DMS153 treated with DMSO at 0.1 percent for 48 hours (cell line): ENCODE data around the gene OR2V1.
"Not testable (repeated sequence)": the region's sequence is repeated elsewhere in the genome, so short reads cannot be mapped to it uniquely, and the experiment has no call there.

Experiments used
- DNase-seq: peaks from one replicate; lab custom pipeline; 2025; ENCODE audit not compliant: unreplicated experiment; lab: John Stamatoyannopoulos, UW

OR2V1 gene, protein sequence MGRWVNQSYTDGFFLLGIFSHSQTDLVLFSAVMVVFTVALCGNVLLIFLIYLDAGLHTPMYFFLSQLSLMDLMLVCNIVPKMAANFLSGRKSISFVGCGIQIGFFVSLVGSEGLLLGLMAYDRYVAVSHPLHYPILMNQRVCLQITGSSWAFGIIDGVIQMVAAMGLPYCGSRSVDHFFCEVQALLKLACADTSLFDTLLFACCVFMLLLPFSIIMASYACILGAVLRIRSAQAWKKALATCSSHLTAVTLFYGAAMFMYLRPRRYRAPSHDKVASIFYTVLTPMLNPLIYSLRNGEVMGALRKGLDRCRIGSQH

DNA sequence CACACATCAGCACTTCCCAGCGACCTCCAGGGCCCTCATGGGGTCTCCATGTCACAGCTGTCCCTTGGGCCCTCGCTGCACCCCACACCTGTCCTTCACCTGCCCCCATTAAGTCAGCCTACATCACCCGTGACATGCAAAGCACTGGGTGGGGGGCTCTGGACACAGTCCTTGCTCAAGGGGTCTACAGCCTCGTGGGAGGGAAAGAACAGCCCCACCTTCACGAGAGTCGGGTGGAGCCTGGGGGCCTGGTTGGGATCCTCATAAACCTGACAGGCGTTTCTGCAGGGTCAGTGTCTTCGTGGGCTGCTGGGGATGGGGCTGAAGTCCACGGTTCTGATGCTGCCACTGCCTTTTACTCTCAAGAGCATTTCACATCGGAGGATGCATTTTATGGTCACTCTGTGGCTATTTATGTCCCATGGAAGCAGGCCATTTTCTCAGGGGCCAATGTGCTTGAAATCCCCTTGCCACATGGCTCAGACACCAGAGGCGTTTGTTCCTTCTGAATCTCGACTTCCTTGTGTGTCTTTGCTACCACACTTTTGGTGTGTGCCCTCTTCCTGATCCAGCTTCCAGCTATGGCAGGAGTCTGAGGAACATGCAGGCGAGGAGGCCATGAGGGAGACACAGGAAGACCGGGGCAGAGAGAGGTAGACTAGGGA lies at the start of gene OR2V1:
TSS of gene OR2V1 (minus strand) at position 338 of the 665 bp plus-strand sequence. CDS start 5,865 bp downstream, outside the sequence.
- DNase-seq: no peak

DNA sequence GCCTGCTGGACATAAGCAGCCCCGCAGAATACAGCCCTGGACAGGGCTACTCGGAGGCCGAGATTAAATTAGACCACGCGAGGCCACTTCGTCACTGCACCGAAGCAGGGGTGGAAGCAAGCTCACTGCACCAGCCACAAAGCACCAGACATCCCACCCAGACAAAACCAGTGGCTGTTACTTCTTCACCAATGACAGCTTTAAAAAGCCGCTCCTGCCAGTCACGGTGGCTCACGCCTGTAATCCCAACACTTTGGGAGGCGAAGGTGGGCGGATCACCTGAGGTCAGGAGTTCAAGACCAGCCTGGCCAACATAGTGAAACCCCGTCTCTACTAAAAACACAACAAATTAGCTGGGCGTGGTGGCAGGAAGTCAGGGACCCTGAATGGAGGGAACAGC lies 46.6 kb upstream of the OR2V1 start:
- not testable (repeated sequence) for DNase-seq

DNA sequence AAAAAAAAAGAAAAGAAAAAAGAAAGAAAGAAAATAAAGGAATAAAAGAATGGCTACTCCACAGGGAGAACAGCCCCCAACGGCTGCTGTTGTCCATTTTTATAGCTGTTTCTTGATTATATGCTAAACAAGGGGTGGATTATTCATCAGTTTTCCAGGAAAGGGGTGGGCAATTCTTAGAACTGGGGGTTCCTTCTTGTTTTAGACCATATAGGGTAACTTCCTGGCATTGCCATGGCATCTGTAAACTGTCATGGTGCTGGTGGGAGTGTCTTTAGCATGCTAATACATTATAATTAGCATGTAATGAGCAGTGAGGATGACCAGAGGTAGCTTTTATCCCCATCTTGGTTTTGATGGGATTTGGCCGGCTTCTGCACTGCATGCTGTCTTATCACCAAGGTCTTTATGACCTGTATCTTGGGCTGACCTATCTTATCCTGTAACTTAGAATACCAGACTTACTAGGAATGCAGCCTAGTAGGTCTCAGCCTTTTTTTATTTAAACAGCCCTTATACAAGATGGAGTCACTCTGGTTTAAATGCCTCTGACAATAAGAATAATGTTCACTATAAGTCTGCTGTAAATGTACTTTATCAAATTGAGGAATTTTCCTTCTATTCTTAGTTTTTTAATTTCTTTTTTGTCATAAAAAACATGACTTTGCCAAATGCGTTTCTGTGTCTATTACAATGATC lies 45.4 kb upstream of the OR2V1 start:
- no peak for DNase-seq

DNA sequence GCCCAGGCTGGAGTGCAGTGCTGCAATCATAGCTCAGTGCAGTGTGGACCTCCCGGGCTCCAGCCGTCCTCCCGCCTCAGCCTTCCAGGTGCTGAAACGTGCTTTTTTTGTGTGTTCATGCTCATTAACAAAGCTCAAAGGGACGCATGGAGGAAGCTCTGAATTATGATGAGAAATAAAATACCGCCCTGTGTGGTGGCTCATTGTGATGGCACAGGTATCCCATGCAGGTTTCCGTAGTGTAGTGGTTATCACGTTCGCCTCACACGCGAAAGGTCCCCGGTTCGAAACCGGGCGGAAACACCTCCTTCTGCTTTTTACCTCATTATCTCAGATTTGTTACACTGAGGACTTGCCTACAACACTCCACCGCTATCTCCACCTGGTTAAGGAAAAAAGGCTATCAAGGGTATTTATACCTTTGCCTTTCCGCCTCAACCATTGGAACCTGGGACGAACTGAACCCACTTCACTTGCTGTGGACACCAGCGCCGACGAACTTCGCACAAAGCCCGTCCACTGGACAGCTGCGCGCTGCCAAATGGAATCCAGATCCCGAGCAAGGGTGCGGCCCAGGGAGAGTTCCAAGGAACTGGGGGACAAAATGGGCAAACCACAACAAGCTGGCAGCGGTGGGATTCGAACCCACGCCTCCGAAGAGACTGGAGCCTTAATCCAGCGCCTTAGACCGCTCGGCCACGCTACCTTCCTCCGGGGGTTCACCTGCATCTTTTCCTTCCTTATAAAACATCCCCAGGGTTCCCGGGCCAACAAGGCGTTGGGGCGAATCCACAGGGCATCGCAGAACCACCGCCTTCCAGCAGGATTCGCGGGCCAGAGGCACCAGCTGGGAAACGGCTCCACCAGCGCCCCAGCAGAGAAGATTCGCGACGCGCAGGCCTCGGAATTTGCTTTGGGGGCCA lies 42.7 kb upstream of the OR2V1 start:
- no peak for DNase-seq

DNA sequence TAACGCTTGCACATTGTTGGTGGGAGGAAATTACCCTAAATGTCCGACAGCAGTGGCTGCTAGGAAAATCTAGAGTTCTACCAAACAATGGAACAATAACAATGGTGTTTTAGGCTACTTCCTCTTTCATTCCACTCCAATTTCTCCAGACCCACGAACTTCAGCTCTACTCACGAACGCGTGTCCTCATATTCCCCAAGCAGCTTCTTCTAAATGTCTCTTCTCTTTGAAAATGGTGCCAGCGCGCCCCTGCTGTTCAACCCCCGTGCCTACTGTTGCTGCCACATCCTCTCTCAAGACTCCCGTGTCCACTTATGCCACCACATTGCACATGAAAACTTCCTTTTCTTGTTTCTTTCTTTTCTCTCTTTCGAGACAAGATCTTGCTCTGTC lies 42.1 kb upstream of the OR2V1 start:
- DNase-seq: no peak

DNA sequence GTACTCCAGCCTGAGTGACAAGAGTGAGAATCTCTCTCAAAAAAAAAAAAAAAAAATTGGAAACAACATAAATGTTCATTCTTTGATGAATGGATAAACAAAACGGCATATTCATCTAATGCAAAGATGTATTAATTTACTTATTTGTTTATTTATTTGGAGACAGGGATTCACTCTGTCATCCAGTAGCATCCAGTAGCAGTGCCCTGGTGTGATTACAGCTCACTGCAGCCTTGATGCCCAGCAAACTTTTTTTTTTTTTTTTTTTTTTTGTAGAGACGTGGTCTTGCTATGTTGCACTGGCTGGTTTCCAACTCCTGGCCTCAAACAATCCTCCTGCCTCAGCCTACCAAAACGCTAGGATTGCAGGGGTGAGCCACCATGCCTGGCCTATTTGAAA lies 40.8 kb upstream of the OR2V1 start:
- no peak for DNase-seq

DNA sequence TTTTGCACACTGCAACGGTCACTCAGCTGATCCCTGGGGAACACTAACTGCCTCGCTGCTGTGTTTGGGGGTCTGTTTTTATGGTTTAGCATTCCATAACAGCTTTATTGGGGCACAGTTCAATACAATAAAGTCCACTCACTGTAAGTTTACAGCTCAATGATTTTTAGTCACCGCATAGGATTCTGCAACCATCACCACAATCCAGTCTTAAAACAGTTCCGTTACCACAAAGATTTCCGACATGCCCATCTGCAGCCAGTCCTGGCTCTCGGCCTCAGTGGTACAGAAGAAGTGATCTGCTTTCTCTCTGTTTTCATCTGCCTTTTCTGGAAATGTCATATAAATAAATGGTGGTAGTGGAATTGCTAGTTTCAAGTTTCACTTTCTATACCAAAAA lies 40.0 kb upstream of the OR2V1 start:
- no peak for DNase-seq

DNA sequence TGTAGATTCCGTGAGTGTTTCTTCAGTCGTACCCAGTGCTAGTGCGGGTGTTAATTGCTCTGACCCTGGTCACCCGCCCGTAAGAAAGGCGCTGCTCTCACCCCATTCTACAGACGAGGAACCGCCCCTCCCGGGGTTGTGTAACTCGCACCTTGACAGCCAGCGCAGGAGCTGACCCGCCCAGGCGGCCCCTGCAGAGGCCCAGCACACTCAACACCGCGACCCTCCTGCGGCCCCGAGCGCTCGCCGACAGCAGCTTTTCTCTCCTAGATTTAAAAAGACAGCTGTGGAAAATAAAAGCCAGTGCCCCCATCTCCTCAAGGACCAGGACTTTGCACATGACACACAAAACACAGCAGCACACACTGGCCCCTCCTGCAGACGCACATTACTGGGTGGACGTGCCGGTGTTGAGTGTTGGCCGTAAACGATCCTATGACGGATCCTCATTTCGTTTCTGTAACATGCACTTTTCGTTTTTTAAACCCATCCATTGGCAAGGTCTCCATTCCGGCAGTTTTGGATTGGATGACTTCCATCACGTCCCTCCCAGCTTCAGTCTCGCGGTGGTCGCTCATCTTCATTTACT lies 39.4 kb upstream of the OR2V1 start:
- DNase-seq: no peak

DNA sequence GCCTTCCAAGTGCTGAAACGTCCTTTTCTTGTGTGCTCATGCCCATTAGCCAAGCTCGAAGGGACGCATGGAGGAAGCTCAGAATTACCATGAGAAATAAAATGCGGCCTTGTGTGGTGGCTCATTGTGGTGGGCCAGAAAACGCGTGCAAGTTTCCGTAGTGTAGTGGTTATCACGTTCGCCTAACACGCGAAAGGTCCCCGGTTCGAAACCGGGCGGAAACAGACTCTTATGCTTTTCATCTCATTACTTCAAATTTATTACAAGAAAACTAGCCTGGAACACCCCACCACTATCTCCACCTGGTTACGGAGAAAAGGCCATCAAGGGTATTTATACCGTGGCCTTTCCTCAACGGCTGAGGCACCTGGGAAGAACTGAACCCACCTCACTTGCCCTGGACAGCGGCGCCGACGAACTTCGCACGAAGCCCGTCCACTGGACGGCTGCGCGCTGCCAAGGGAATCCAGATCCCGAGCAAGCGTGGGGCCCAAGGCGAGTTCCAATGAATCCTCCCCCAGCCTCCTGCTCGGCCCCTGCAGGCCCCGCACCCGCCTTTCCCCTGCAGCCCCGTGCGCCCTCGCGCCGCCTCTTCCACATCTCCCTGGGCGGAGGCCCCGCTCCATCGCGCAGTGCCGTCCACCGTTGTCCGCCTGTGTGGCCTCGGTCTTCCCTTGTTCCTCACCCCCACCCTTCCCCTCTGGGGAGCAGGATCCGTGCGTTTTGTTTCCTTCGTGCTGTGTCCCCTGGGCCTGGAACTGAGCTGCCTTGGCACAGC lies 38.7 kb upstream of the OR2V1 start:
- not testable (repeated sequence) for DNase-seq

DNA sequence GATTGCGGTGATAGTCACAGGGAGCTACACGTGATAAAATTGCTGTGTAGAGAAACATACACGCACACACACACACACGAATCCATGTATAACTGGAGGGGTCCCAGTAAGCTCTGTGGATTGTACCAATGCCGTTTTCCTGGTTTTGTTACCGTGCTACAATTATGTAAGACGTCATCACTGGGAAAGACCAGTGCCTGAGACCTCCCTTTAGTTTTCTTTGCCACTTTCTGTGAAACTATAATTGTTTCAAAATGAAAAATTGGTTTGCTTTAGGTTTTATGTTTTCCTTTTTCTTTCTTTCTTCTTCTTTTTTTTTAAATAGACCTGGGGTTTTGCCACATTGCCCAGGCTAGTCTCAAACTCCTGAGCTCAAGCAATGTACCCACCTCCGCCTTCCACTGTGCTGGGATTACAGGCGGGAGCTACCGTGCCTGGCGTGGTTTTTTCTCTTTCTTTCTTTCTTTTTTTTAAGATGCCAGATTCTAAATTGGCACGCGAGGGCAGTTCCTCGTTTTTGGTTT lies 37.7 kb upstream of the OR2V1 start:
- DNase-seq: no peak

DNA sequence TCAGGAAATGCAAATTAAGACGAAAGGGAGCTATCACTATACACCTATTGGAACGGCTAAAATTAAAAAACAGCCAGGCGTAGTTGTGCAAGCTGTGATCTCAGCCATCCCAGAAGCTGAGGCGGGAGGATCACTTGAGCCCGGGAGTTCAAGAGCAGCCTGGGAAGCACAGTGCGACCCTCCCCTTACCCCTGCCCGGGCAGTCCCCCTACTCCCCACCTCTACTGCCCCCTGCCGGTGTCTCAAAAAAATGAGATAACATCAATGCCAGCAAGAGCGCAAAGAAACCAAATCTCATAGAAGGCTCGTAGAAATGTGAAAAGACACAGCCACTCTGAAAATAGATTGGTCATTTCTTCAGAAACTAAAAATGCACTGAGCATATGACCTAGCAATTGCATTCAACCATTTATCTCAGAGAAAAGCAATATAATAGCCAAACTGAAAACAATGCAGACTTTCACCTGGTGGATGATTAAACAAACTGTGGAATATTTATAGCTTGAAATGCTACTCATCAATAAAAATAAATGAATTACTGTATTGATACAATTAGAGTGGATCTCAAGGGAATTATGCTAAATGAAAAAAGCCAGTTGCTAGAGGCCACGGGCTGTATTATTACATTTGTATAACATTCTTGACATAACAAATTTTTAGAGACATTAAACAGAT lies 37.0 kb upstream of the OR2V1 start:
- DNase-seq: no peak

DNA sequence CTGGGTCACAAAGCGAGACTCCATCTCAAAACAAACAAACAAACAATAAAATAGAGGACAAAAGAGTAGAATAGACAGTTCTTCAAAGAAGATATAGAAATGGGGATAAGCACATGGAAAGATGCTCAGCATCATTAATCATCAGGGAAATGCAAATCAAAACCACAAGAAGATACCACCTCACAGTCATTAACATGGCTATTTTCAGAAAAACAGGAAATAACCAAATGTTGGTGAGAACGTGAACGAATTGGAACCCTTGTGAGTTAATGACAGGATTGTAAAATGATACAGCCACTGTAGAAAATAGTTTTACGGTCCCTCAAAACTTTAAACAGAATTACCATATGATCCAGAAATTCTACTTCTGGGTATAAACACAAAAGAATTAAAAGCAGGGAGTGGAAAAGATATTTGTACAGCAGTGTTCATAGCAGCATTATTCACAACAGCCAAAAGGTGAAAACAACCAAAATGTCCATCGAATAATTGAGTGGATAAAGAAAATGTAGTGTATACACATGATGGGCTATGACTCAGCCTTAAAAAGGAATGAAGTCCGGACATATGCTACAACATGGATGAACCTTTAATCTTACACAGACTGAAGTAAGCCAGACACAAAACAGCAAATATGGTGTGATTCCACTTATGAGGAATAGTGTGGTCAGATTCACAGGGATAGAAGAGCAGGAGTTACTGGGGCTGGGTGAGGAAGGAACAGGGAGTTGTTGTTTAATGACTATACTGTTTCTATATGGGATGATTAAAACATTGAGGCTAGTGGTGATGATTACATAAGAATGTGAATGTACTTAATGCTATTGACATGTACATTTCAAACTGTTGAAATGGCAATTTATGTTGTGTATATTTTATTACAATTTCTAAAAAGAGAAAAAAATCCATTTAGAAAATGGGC lies 36.1 kb upstream of the OR2V1 start:
- no peak for DNase-seq

DNA sequence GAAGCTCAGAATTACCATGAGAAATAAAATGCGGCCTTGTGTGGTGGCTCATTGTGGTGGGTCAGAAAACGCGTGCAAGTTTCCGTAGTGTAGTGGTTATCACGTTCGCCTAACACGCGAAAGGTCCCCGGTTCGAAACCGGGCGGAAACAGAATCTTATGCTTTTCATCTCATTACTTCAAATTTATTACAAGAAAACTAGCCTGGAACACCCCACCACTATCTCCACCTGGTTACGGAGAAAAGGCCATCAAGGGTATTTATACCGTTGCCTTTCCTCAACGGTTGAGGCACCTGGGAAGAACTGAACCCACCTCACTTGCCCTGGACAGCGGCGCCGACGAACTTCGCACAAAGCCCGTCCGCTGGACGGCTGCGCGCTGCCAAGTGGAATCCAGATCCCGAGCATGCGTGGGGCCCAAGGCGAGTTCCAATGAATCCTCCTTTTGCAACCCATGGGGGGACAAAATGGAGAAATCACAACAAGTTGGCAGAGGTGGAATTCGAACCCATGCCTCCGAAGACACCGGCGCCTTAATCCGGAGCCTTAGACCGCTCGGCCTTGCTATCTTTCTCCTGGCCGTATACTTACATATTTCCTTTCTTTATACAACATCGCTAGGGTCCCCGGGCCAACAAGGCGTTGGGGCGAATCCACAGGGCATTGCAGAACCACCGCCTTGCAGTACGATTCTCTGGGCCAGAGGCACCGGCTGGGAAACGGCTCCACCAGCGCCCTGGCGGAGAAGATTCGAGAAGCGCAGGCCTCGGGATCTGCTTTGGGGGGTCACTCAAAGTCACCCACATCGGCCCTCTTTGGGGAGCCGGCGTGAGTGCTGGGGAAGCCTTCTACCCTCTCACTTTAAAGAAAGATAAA lies 33.3 kb upstream of the OR2V1 start:
- no peak for DNase-seq

DNA sequence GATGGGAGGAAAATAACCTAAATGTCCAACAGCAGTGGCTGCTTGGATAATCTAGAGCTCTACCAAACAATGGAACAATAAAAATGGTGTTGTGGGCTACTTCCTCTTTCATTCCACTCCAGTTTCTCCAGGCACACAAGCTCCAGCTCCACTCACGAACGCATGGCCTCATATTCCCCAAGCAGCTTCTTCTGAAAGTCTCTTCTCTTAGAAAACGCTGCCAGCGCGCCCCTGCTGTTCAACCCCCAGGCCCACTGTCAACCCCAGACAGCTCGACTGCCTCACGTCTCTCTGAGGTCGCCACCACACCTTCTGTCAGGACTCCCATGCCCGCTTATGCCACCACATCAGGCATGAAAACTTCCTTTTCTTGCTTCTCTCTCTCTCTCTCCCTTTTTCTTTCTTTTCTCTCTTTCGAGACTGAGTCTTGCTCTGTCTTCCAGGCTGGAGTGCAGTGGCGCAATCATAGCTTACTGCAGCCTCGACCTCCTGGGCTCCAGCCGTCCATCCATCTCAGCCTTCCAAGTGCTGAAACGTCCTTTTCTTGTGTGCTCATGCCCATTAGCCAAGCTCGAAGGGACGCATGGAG lies 32.6 kb upstream of the OR2V1 start:
- no peak for DNase-seq

DNA sequence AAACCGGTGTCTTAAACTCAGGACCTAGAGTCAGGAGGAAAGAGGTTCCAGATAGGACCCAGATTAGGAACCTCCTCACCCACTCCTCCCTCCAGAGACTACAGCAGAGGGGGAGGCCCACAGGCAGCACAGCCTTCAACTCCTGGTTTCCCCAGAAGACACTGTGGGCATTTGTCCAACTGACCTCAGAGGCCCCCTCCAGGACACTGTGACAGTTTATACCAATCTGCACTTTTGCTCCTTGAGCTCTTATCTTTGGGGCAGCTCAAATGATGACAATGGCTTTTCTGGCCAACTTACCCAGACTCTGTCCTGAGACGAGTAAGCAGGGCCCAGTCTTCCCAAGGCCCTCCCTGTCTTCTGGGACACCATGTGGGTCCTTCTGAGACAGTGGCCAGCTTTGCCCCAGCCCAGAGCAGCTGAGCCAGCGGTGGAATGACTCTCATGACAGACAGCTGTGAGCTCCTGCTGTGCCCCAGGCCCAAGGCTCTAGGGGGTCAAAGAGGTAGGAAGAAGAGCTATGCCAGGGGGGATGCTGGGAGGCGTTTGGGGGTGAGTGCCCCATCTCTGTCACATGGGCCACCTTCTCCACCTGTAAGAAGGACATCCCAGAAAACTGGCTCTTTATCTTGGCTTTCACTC lies 30.7 kb upstream of the OR2V1 start:
- no peak for DNase-seq
